ENCODE measurements around the gene TEP1.
"Not testable (repeated sequence)": the region's sequence is repeated elsewhere in the genome, so short reads cannot be mapped to it uniquely, and the experiment has no call there.

The TEP1 gene

GRCh38 chr14:20412876-20413743 lies at the start of gene TEP1:
Gene TEP1 (minus strand): TSS chr14:20413501. CDS start chr14:20408439, 5,062 bp downstream.
- DNase-seq, result peak; percentile 72

- peak; percentile 99 for DNase-seq
These were observed 48.2 kb upstream of the TEP1 start, which contains the start of gene PIP4P1 for GRCh38 chr14:20461225-20462141. Gene PIP4P1 (minus strand): TSS chr14:20461434. CDS start chr14:20461325, 109 bp downstream.

- peak; percentile 79 for DNase-seq
These were observed 47.3 kb upstream of the TEP1 start for GRCh38 chr14:20460458-20461224.

DNA sequence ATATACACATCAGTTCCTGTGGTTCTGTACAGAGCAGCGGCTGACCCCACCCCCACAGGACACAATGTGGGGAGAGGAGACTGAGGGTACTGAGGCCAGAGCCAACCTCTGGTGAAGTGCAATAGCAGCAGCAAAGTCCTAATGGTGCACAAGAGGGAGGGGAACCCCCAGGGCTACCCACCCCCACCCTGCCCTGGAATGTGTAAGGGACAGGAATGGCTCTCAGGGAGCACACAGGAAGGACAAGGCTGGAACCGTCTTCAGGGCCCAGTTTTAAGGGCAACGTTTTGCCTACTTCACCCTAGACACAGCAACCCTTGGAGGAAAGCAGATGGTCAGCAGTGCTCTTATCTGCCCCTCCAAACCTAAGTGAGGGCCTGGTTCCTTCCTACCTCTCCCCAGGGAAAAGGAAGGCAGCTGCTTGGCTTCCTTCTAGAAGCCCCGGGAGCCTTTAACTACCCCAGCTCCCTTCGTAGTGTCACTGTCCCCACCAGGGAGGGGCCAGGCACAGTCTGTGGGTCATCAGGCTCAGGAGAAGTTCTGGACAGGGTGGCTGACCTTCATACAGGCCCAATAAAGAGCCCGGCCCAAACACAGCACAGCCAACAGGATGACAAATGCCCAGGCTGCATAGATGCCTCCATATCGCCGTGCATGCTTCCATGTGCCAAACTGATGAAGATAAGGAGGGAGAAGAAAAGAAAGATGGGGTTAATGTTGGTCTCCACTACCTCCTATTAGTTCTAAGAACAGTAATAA lies 44.9 kb upstream of the TEP1 start:
- no peak for DNase-seq

GRCh38 chr14:20456971-20457370 lies 43.7 kb upstream of the TEP1 start:
- DNase-seq, result no peak

DNA sequence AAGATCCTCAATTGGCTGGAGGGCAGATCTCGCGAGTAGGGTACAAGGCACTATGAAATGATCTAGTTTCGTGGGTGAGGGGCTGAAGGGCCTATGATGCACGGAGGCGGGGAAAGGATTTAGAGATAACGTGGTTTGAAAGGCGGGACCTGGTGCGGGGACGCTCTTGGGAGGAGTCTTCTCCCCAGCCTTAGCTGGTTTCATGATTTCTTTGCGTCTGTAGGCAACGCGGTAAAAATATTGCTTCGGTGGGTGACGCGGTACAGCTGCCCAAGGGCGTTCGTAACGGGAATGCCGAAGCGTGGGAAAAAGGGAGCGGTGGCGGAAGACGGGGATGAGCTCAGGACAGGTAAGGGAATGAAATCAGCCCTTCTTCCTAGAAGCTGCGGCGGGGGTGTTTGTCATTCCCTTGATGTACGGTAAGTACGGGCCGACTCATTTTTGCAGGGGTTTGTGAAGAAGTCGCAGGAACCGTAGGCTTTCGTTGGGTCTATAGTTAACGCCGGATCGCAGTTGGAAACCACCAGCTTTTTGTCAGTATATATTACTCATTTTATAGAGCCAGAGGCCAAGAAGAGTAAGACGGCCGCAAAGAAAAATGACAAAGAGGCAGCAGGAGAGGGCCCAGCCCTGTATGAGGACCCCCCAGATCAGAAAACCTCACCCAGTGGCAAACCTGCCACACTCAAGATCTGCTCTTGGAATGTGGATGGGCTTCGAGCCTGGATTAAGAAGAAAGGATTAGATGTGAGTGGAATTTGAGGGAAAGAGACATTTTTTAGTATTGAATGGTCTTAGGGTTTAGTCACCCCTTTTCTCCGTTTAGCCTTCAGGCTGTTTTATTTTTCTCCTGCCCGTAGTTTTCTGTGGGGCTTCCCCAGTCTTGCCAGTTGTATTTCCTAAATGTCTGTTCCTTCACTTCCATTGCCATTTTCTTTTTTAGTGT lies 42.3 kb upstream of the TEP1 start:
- no peak for DNase-seq

GRCh38 chr14:20454516-20455354 lies 41.4 kb upstream of the TEP1 start, which contains the start of the genes APEX1 and OSGEP:
Gene APEX1 (plus strand): TSS chr14:20455226. CDS start chr14:20455646, 420 bp downstream.
Gene OSGEP (minus strand): TSS chr14:20454812. CDS start chr14:20454683, 129 bp downstream.
- peak; percentile 98 for DNase-seq

DNA sequence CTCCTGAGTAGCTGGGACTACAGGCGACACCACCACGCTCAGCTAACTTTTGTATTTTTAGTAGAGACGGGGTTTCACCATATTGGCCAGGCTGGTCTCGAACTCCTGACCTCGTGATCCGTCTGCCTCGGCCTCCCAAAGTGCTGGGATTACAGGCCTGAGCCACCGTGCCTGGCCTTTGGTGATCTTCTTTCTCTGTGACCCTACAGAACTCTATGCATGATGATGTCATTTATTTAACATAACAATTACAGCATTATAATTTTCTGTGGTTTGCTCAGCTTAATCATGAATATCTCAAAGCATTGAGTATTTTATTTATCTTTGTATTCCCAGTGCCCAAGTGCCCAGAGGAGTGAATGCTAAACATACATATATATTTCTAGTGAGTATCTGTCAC lies 39.5 kb upstream of the TEP1 start:
- not testable (repeated sequence) for DNase-seq

DNA sequence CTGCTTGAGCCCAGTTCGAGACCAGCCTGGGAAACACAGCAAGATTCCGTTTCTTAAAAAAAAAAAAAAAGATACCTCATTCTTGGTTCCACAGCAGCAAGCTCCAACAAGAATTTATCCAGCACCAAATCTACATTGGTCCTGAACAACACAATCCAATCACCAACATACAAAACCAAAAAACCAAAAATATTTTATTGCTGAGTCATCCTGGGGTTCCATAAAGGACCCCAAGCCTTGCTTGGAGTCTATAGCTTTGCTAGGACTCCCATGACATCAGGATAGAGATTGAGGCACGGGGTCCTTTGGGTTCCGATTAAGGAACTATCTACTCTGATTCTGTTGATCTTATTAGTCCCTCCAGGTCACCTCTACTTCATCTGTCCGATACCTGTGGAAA lies 33.6 kb upstream of the TEP1 start:
- DNase-seq, result no peak

DNA sequence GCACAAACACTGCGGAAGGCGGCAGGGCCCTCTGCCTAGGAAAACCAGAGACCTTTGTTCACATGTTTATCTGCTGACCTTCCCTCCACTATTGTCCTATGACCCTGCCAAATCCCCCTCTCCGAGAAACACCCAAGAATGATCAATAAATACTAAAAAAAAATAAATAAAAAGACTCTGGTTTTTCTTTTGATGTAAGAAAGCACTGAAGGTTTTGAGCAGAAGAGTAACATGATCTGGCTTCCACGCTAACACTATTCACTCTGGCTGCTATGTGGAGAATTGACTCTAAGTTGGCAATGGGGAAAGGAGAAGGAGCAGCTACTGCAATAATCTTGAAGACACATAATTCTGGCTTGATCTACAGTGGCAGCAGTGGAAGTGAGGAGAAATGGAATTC lies 30.3 kb upstream of the TEP1 start:
- not testable (repeated sequence) for DNase-seq

DNA sequence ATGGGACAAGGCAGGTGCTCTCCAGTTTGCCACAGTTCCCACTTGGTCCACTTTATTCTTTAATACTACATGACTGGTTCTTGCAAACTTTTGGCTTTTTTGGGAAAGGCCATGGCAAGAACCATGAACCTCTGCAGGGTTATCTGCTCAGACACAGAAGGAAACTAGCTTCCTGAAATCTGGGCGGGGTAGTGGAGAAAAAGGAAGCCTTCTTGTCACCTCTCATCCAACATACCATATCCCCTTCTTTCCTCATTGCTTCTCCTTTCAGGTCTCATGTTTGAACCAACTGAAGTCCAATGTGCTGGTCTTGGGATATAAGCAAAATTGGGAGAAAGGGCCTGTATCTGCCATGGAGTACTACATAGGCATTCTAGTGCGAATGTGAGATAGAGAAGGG lies 28.2 kb upstream of the TEP1 start:
- no peak for DNase-seq

DNA sequence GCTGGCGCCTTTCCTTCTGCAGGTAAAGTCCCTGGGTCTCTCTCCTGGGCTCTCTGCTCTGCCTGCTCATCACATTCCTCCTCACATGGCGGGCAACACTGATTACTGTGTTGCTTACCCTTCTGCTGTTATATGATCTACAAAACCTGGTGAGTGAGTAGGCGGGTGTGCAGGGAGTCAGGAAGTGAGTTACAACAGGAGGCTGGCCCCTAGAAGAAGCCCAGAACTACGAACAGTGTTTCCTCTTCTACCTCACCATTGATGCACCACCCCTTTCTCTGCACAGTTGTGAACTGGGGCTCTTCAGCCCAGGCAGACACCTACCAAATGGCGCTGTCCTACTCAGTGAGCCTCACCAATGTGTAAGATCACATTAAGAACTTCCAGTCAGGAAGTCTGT lies 27.6 kb upstream of the TEP1 start:
- DNase-seq, result peak; percentile 25

DNA sequence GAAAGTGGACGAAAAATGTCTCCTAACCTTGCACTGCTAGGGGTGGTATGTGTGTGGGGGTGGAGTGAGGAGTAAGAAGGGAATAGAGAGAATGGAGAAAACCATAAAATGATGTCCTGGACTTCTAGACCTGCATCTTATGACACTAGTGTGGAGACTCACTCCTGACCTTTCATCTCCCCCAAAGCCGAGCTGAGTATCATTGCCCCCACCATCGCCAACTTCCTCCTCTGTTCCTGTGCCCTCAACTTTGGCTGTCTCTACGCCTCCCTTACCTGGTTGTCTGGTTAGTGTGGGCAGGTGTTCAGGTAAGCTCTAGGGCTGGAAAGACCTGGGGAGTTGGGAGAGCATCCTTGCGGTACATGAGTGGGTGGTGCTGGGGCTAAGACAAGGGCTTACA lies 27.2 kb upstream of the TEP1 start:
- DNase-seq, result no peak

DNA sequence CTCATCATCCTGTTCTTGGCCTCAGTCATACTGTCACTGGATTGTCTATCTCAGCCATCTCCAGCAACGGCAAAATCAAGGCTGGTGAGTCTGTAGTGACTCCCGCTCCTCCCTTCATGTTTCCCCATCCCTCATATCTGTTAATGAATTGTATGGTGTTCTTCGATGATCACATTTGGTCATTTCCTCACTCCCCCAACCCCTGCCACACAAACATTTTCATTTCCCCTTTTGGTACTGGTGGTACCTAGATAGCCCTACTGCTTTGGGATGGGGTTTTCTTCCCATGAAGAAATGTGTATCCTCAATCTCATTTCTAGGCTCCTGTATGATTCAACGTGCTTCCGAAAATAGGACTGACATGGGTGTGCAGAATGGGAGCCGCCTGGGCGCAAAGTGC lies 25.4 kb upstream of the TEP1 start:
- DNase-seq, result no peak

GRCh38 chr14:20436363-20436755 lies 23.1 kb upstream of the TEP1 start:
- no peak for DNase-seq

GRCh38 chr14:20435582-20436362 lies 22.5 kb upstream of the TEP1 start, which contains the start of gene KLHL33:
Gene KLHL33 (minus strand): TSS chr14:20436166. CDS start chr14:20435811, 355 bp downstream.
- DNase-seq, result no peak

DNA sequence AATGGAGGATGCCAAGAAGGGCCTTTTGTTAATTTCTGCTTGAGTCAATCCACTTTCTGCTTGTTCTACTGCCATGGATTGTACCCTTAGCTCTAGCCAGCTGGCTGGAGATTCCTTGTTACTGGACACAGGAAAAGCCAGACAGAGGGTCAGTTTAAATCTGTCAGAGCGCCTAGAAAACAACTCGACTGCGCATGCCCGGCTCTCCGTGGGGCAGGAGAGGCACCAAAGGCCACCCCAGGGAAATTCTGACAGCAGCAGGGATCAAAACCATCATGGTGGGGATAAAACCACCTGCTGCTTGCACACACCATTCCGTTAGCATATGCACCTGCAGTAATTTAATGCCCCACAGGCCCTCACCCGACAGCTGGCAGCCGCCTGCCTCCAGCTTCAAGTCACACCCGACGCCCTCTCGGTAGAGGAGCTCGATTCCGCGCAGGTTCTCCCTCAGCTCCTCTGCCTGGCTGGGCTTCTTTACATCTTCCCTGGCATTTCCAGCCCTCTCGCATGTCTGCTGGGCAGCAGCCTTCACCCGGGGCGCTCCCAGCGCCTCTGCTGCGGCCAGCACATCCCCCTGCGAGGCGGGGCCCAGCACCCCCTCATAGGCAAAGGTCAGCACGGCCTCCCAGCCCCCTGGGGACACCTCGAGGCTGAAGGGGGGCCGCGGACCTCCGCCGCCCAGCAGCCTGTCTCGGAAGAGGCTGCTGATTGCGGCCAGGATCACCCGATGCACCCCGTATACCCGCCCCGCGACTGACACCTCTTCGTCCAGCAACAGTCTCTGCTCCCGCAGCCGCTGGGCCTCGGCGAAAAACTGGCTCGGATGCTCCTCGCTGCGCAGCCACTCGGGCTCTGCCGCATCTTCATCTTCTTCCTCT lies 21.6 kb upstream of the TEP1 start:
- no peak for DNase-seq

All from CD4-positive, alpha-beta T cell treated with Interleukin-10 for 1 hour (primary cell).